Endometrial microvascular endothelial cells (primary cell): ENCODE results near the gene ARHGAP10. TPM values are rescaled to one million over a fixed set of nuclear protein-coding genes. Genes with fewer than 3 reads are reported as not detected.

ENCODE experiments used
- in situ Hi-C: cut with HindIII; loops from 2 replicates; pipeline ENCODE4 v1.10.0; 2017; ENCODE audit warnings: low sequenced_read_pairs, low pct_unique_long_range_greater_than_20kb; ENCODE audit errors: inconsistent ontology term
- total RNA-seq: library from RNA; depleted of rRNA; stranded (reverse); fragments of >200 nt; gene quantifications from one replicate; pipeline ENCODE4 v1.2.3, GENCODE V29; 2015; ENCODE audit errors: inconsistent ontology term

ARHGAP10 gene
- total RNA-seq, 1 donor from 2014 or later = 28.1 TPM

GRCh38 chr4:147958057-147958456 is 226.2 kb downstream of the ARHGAP10 start:
- in situ Hi-C loops = no loop called here

- in situ Hi-C loops = no loop called here
Measured at GRCh38 chr4:147958489-147959065, 226.7 kb downstream of the ARHGAP10 start.

- in situ Hi-C loops = no loop called here
Measured at GRCh38 chr4:147960971-147961370, 229.1 kb downstream of the ARHGAP10 start.

- in situ Hi-C loops = no loop called here
Measured at GRCh38 chr4:147963839-147964238, 232.0 kb downstream of the ARHGAP10 start.

GRCh38 chr4:147964266-147964880 is 232.5 kb downstream of the ARHGAP10 start:
- in situ Hi-C loops = no loop called here

- in situ Hi-C loops = no loop called here
Measured at GRCh38 chr4:147965056-147965455, 233.2 kb downstream of the ARHGAP10 start.

GRCh38 chr4:147965873-147966272 is 234.0 kb downstream of the ARHGAP10 start:
- in situ Hi-C loops = no loop called here

GRCh38 chr4:147968641-147969040 is 236.8 kb downstream of the ARHGAP10 start:
- in situ Hi-C loops = no loop called here

- in situ Hi-C loops = no loop called here
Measured at GRCh38 chr4:147969573-147970385, 237.9 kb downstream of the ARHGAP10 start.

- in situ Hi-C loops = no loop called here
Measured at GRCh38 chr4:147971116-147971515, 239.2 kb downstream of the ARHGAP10 start.

GRCh38 chr4:147975325-147975724 is 243.4 kb downstream of the ARHGAP10 start:
- in situ Hi-C loops = no loop called here

GRCh38 chr4:147975933-147976928 is 244.3 kb downstream of the ARHGAP10 start:
- in situ Hi-C loops = no loop called here

- in situ Hi-C loops = no loop called here
Measured at GRCh38 chr4:147980586-147980985, 248.7 kb downstream of the ARHGAP10 start.

- in situ Hi-C loops = no loop called here
Measured at GRCh38 chr4:147981305-147981704, 249.4 kb downstream of the ARHGAP10 start.

- in situ Hi-C loops = no loop called here
Measured at GRCh38 chr4:147984065-147984777, 252.3 kb downstream of the ARHGAP10 start.

GRCh38 chr4:147984778-147985138 is 252.9 kb downstream of the ARHGAP10 start:
- in situ Hi-C loops = no loop called here

GRCh38 chr4:147985376-147985775 is 253.5 kb downstream of the ARHGAP10 start:
- in situ Hi-C loops = no loop called here

- in situ Hi-C loops = no loop called here
Measured at GRCh38 chr4:147987252-147987651, 255.4 kb downstream of the ARHGAP10 start.
